Hypothalamus (tissue), 51 donors: ENCODE results near the gene GRK1.
A peak's percentile ranks its signal among the peaks of the same experiment; 100 is the strongest.
"Not testable (repeated sequence)": the region's sequence is repeated elsewhere in the genome, so short reads cannot be mapped to it uniquely, and the experiment has no call there.

Experiments used
- DNase-seq, 51 donors: peaks; one replicate each; lab custom pipeline; 2025; lab: John Stamatoyannopoulos, UW

GRK1 gene

DNA sequence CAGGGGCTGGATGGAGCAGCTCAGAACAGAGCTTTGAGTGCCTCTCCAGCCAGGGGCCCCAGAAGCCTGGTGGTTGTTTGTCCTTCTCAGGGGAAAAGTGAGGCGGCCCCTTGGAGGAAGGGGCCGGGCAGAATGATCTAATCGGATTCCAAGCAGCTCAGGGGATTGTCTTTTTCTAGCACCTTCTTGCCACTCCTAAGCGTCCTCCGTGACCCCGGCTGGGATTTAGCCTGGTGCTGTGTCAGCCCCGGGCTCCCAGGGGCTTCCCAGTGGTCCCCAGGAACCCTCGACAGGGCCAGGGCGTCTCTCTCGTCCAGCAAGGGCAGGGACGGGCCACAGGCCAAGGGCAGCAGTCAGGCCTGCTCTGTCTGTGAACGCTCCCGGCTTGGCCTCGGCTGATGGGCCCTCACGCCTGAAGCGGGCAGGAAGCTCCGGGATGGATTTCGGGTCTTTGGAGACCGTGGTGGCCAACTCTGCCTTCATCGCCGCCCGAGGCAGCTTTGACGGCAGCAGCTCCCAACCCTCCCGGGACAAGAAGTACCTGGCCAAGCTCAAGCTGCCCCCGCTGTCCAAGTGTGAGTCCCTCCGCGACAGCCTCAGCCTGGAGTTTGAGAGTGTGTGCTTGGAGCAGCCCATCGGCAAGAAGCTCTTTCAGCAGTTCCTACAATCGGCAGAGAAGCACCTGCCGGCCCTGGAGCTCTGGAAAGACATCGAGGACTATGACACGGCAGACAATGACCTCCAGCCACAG lies at the start of gene GRK1:
GRK1 (plus strand) TSS at position 269 of the 751 bp plus-strand sequence; CDS start at position 437, 168 bp downstream.
- no peak for DNase-seq

DNA sequence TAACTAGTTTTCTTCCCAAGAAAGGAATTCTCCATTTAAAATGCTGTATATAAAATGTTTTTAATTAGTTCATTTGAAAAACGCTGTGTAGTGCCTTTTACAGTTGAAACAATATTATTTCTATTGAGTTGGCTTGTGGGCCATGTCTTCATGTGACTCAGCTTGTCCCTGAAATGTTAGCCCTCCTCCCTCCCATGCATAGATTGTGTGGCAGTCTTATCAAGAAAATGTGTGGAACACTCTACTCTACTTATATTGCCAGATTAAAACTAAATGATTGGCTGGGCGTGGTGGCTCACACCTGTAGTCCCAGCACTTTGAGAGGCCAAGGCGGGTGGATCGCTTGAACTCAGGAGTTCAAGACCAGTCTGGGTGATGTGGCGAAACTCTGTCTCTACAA lies 49.1 kb upstream of the GRK1 start:
- DNase-seq = no peak

DNA sequence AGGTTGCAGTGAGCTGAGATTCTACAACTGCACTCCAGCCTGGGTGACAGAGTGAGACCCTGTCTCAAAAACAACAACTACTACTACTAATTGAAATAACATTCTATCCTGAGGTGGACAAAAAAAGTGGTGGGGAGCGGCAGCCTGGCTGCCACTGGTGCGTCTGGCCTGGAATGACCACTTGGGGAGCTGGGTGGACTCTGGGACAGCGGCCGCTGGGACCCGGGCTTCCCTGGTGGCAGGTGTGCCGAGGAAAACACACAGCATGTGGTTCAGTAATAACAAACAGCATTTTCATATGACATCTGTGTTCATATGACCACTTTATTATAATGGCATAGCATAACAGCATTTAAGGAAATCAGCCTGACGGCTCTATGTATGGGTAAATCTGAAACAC lies 48.6 kb upstream of the GRK1 start:
- DNase-seq = no peak

DNA sequence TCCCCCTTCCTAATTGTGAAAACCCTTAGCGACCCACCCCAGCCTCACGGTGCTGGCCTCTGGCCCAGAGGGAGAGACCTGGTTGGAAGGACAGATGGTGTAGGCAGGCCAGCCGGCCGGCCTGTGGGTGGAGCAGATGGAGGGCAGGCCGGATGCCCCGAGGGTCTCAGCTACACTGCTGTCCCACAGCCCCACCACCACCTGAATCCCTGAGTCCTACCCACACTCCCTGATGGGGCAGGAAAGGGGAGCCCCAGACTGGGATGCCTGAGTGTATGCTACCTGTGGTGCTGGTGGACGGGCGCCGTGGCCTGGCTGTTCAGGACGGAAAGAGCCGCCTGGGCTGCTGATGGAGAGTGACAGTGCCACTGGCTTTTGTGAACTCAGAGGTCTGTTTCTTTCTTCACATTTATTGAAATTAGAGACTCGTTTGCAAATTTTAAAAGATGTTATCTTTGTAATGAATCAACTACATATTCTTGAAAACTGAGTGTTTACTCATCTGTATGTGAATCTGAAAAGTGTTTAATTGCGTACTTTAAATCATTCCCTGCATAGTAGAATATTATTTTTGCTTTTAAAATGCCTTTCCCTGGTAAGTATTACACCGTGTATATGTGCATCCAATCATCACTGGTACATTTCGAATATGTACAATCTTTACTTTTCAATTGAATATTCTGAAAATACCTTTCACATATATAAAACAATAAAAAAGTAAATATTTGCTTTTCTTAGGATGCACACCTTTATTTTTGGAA lies 46.8 kb upstream of the GRK1 start:
- no peak for DNase-seq

DNA sequence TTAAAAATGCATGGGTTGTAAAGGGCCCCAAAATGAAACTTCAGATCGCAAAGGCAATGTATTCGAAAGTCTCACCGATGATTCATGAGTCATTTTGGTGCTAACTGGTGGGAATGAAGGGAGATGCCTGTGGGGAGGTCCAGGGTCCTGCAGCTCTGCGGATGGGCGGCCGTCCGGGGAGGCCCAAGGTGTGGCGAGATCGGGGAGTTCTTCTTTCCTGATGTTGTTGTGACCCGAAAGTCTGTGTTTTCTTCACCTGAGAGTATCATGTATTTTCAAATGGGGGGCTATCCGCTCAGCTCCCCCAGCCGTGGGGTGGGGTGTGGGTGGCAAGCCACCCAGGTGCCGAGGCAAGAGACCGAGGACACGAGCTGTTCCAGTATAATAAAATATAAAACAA lies 46.0 kb upstream of the GRK1 start:
- DNase-seq = no peak

DNA sequence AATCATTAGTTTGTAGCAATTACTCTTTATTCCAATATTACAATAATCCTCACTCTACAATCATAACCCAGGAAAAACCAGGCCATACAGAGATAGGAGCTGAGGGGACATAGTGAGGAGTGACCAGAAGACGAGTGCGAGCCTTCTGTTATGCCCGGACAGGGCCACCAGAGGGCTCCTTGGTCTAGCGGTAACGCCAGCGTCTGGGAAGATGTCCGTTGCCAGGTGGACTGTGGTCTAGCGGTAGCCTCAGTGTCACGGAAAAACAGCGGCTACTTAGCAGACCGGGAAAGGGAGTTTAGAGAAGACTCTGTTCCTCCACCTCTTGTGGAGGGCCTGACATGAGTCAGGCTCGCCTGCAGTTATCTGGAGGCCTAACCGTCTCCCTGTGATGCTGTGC lies 45.5 kb upstream of the GRK1 start:
- peak in 5 of 51 donors; percentile 7 to 18 (median 15) for DNase-seq

DNA sequence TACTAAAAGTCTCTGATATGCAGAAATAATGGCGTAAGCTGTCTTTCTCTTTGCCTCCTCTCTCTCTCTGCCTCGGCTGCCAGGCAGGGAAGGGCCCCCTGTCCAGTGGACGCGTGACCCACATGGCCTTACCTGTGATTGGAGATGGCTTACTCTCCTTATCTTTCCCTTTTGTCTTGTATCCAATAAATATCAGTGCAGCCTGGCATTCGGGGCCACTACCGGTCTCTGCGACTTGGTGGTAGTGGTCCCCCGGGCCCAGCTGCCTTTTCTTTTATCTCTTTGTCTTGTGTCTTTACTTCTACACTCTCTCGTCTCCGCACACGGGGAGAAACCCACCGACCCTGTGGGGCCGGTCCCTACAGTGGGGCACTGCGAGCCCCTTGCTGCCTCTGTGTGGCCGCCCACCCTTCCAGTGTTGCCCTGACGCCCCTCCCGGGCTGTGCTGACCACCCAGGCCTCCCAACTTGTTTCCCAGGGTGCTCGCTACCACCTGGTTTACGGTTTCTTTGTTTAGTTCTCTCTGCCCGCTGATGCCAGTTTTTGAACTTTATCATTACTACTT lies 45.0 kb upstream of the GRK1 start:
- not testable (repeated sequence) for DNase-seq

DNA sequence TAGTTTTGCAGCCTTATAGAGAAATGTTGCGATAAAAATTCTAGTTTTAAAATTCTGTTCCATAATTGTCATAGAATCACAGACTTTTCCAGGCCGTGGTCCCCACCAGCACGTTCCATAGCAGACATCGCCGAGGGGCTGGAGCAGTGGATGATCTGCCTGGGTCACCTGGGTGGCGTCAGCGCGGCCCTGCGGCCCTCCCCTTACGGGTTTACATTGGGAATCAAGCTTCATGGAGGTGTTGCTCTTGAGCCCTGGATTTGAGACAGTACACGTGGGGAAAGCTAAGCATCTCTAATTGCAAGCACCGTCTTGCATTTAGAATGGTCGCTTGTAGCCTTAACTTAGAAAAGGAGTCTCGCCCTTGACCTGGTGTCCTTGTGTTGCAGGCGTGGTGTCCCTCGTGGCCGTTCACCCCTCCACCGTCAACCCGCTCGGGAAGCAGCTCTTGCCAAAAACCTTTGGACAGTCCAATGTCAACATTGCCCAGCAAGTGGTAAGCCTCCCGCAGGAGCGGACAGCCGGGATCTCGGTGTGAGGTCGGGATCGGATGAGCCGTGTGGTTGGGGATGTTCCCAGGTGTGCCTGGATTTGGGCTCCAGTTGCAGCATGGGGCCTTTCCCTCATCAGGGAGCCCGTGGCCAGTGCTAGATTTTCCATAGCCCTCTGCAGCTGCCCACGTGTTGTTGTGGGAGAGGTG lies 44.1 kb upstream of the GRK1 start:
- no peak for DNase-seq

DNA sequence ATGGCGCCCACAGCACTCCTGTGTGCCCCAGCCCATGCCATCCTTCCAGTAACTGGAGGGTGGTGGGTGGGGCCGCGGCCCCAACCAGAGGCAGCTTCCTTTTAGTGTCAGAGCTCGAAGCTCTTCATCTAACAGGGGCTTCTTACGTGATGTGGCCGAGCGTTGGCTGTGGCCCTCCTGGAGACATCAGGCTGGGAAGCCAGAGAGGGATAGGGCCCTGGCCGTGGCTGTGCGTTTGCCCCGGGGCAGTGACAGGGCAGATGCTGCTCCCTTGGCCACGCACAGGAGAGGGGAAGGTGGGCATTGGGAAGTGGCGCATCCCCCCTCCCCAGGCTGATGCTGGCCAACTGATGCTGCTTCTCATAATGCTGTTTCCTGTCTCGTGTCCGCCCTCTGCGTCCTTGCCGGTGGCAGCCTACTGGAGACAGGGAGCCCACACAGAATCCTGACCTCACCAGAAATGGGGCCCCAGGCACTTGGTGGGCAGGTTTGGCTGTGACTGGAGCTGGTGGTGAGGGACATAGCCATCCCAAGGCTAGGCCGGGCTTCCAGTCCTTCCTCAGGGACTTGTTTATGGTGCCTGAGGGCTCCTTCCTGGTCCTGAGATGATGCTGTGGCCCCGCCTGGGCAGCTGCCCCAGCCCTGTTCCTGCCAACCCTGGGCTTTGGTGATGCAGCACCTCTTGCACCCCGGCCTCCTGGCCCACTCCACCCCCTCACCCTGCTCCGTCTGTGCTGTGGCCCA lies 43.4 kb upstream of the GRK1 start:
- DNase-seq = no peak

DNA sequence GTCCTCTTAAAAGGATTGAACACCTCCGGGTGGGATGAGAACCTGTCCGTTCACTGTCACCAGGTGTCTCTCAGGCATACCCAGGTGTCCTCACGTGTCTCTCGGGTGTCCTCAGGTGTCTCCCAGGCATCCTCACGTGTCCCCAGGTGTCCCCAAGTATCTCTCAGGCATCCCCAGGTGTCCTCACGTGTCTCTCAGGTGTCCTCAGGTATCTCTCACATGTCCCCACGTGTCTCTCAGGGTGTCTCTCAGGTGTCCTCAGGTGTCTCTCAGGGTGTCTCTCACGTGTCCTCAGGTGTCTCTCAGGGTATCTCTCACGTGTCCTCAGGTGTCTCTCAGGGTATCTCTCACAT lies 42.8 kb upstream of the GRK1 start:
- DNase-seq = no peak

DNA sequence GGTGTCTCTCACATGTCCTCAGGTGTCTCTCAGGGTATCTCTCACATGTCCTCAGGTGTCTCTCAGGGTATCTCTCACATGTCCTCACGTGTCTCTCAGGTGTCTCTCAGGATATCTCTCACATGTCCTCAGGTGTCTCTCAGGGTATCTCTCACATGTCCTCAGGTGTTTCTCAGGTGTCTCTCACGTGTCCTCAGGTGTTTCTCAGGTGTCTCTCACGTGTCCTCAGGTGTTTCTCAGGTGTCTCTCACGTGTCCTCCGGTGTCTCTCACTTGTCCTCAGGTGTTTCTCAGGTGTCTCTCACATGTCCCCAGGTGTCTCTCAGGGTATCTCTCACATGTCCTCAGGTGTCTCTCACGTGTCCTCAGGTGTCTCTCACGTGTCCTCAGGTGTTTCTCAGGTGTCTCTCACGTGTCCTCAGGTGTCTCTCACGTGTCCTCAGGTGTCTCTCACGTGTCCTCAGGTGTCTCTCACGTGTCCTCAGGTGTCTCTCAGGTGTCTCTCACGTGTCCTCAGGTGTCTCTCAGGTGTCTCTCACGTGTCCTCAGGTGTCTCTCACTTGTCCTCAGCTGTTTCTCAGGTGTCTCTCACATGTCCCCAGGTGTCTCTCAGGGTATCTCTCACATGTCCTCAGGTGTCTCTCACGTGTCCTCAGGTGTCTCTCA lies 42.2 kb upstream of the GRK1 start:
- not testable (repeated sequence) for DNase-seq

DNA sequence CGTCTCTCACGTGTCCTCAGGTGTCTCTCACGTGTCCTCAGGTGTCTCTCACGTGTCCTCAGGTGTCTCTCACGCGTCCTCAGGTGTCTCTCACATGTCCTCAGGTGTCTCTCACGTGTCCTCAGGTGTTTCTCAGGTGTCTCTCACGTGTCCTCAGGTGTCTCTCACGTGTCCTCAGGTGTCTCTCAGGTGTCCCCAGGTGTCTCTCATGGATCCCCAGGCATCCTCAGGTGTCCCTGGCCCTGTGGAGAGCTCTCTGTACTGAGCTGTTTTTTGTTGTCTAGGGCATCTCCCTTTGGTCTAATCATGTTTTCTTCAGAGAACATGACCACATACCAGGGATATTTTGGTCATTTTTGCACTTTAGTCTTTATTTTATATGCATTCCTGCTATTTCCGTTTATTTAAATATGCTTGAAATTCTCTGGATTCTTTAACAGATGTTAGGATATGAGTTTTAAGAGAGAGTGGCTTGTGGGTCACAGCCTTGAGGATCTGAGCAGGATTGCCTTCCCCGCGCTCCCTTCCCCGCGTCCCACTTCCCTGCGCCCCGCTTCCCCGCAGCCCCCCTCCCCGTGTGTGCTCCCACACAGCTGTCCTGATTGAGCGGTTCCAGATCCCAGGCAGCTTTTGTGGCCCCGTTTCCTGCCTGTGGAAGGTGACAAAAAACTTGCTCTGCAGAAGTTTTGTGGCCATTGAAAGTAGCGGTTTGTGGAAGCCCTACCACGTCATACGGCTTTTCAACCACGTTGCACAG lies 40.9 kb upstream of the GRK1 start:
- DNase-seq = no peak

DNA sequence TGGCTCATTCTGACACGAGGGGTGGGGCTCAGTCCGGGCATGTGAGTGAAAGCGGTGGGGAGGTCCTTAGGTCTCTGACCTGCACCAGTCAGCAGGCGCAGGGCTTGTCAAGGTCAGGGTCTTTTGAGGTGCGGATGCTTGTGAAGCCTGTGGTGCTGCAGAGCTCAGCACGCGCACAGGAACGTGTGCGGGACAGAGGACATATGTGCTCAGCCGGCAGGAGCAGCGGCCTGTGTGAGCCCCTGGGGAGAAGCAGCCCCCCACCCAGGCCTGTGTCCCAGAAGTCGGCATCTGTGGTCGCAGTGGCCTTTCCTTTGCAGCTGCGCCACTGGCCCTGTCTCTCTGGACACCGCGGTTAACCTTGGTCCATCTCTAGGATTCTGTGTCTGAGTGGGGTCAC lies 39.9 kb upstream of the GRK1 start:
- no peak for DNase-seq

DNA sequence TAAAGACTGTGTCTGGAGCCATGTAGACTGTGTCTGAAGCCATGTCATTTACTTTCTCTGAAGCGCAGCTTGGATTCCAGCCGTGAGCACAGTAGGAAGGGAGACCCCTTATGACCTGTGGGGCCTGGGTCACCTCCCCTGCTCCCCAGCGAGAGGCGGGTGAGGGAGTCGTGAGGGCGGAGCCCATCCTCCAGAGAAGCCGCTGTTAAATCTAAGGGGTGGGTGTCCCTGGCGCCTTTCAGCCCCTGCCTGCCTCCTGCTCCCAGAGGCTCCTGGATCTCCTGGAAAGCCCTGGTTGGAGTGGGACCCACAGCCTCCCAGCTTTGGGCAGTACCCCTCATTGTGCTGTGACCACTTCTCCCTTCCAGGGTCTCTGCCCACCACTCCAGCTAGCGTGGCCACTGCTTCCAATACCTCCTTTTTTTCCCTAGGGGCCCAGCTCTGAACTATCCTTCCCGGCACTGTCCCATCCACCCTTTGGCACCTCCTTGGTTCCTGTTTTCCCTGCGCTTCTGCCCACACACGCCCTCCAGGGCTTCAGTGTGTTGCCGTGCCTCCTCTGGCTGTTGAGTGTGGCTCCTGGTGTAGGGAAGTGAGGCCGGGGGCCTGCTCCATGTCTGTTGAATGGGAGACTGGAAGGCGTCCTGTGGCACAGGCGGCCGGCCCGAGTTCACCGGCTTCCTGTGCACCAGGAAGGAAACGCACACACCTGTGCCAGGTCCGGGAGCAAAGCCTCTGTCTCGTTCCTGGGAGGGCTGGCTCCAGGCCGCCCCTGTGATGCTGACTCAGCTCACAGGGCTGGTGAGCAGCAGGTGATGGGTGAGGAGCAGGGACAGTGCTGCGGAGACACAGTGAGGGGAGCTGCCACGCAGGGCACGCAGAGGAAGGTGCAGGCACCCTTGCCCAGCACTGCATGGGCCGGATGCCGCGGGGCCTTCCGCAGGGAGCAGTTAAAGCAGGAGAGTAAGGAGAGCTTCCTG lies 38.4 kb upstream of the GRK1 start:
- no peak for DNase-seq

DNA sequence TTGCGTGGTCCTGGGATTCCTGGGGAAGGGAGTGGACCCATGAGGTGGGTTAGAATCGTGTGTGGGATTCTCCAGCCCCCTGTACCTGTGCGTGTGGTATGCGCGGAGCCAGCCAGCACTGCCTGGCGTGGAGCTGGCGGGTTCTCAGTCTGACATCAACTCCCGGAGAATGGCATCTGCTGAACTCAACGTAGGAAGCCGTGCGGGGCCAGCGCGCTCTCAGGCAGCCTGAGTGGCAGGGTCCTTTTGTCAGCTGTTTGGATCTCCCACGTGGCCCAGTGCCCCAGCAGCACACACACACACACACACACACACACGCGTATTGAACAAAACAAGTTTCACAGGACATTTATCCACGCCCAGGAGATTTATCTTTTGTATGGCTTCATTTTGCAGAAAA lies 37.2 kb upstream of the GRK1 start:
- no peak for DNase-seq

DNA sequence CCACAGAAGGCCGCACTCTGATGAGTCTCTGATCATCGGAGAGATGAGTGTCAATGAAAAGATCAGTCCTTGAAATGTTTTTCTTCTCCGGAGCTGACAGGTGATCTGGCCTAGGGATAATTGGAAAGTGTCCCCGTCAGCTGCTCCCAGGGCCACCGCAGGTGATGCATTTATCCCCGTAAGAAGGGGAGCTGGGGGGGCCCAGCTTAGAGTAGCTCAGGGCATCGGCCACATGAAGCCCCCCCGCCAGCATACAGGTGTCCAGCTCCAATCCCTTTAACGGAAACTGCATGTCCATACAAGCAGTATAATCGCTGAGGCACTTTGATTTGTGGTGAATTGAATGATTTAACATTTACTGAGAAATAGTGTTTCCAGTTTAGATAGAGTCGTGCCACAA lies 36.7 kb upstream of the GRK1 start:
- DNase-seq = no peak

DNA sequence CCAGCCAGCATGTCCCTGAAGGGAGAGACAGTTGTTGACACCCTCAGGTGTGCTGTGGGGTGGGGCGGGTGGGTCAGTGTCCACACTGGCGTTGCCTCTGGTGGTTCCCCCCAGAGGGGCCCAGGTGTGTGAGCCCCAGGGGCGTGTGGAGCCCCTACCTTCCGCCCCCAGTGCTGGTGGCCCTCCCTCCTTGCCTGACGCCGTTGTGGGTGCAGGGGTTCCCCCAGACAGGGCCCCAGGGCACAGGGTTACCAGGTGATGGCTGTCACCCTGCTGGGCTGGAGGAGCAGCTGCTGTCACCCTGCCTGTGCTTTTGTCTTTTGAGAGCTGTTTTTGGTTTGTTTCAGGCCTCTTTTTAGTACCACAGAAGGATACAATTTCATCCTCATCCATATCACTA lies 36.2 kb upstream of the GRK1 start:
- no peak for DNase-seq
